GM12874 (cell line): ENCODE measurements around the gene CSF2.

ENCODE experiments used
- CTCF ChIP-seq: IDR thresholded peaks from 2 replicates; pipeline ENCODE4 v1.5.1; 2011; ENCODE audit warnings: low read depth, mild to moderate bottlenecking, control low read depth, low read length, moderate library complexity; ENCODE audit not compliant: insufficient read depth

The CSF2 gene

GRCh38 chr5:132030610-132031009, 43.0 kb upstream of the CSF2 start:
- TF ChIP-seq CTCF: no peak

- TF ChIP-seq CTCF: no peak
Measured at GRCh38 chr5:132032196-132032595, 41.4 kb upstream of the CSF2 start.

GRCh38 chr5:132033122-132033521, 40.5 kb upstream of the CSF2 start:
- TF ChIP-seq CTCF: no peak

- TF ChIP-seq CTCF: no peak
Measured at GRCh38 chr5:132037353-132037752, 36.2 kb upstream of the CSF2 start.

GRCh38 chr5:132044207-132044606, 29.4 kb upstream of the CSF2 start:
- no peak for TF ChIP-seq CTCF

- TF ChIP-seq CTCF: no peak
Measured at GRCh38 chr5:132046880-132047299, 26.7 kb upstream of the CSF2 start.

- TF ChIP-seq CTCF: no peak
Measured at GRCh38 chr5:132049093-132049492, 24.5 kb upstream of the CSF2 start.

GRCh38 chr5:132049559-132049958, 24.0 kb upstream of the CSF2 start:
- TF ChIP-seq CTCF: no peak
